Parathyroid adenoma (tissue), 2 donors: ENCODE measurements around the gene PRKD2.

Source experiments
- H2AFZ ChIP-seq: fragments of 300-600 bp; sonication (generic); one replicate; pipeline ENCODE4 v1.7.0; 2017; ENCODE audit warnings: antibody characterized with exemption, mild to moderate bottlenecking
- H3K27ac ChIP-seq: fragments of 300-600 bp; sonication (generic); one replicate; pipeline ENCODE4 v1.7.0; 2017
- H3K27me3 ChIP-seq: fragments of 300-600 bp; sonication (generic); one replicate; pipeline ENCODE4 v1.7.0; 2017; ENCODE audit warnings: low read length; ENCODE audit not compliant: control insufficient read depth, insufficient read depth
- H3K36me3 ChIP-seq: fragments of 300-600 bp; sonication (generic); one replicate; pipeline ENCODE4 v1.7.0; 2017; ENCODE audit warnings: low read length; ENCODE audit not compliant: control insufficient read depth, insufficient read depth
- H3K4me1 ChIP-seq: fragments of 300-600 bp; sonication (generic); one replicate; pipeline ENCODE4 v1.7.0; 2017; ENCODE audit warnings: control low read depth
- H3K4me2 ChIP-seq: fragments of 300-600 bp; sonication (generic); one replicate; pipeline ENCODE4 v1.7.0; 2017; ENCODE audit warnings: low read length
- H3K4me3 ChIP-seq: fragments of 300-600 bp; sonication (generic); one replicate; pipeline ENCODE4 v1.7.0; 2017; ENCODE audit warnings: low read depth, low read length
- H3K79me2 ChIP-seq: fragments of 300-600 bp; sonication (generic); one replicate; pipeline ENCODE4 v1.7.0; 2017; ENCODE audit warnings: control low read depth
- H3K9ac ChIP-seq: fragments of 300-600 bp; sonication (generic); one replicate; pipeline ENCODE4 v1.7.0; 2017; ENCODE audit warnings: mild to moderate bottlenecking
- H3K9me3 ChIP-seq: fragments of 300-600 bp; sonication (generic); one replicate; pipeline ENCODE4 v1.7.0; 2017; ENCODE audit warnings: low read length; ENCODE audit not compliant: control insufficient read depth
- CTCF ChIP-seq: fragments of 300-600 bp; sonication (generic); IDR thresholded peaks from one replicate; pipeline ENCODE4 v1.7.0; 2017; ENCODE audit warnings: antibody characterized with exemption, mild to moderate bottlenecking
- donor health status: primary hyperparathyroidism.

The PRKD2 gene

GRCh38 chr19:46719629-46720502 lies 3.0 kb upstream of the PRKD2 start:
- no peaks in the 10 kb centered on the region for H3K9me3 ChIP-seq
- H3K36me3 ChIP-seq = no peaks in the 10 kb centered on the region
- no peaks in the 10 kb centered on the region for H3K27me3 ChIP-seq
- H3K79me2 ChIP-seq = peaks cover 2% of the 10 kb centered on the region
- no peak overlapping the region for H2AFZ ChIP-seq
- no peak overlapping the region for H3K9ac ChIP-seq
- peaks cover 7% of the 10 kb centered on the region for H3K4me1 ChIP-seq
- no peak overlapping the region for H3K27ac ChIP-seq
- H3K4me2 ChIP-seq = no peak overlapping the region
- no peak overlapping the region for H3K4me3 ChIP-seq
- TF ChIP-seq CTCF = no peak

- Histone ChIP-seq H2AFZ (no peak overlapping the region), H3K79me2 (peaks cover 2% of the 10 kb centered on the region), H3K9me3 (no peaks in the 10 kb centered on the region), H3K27me3 (no peaks in the 10 kb centered on the region), H3K27ac (no peak overlapping the region), H3K36me3 (no peaks in the 10 kb centered on the region), H3K4me1 (peaks cover 9% of the 10 kb centered on the region), H3K9ac (no peak overlapping the region), H3K4me3 (no peak overlapping the region), H3K4me2 (no peak overlapping the region)
- no peak for TF ChIP-seq CTCF
Observed at GRCh38 chr19:46718934-46719622, 2.2 kb upstream of the PRKD2 start.

GRCh38 chr19:46718157-46718933 lies 1.4 kb upstream of the PRKD2 start:
- Histone ChIP-seq H3K4me3 (no peak overlapping the region), H3K27ac (peak overlapping the region; percentile 19), H3K36me3 (no peaks in the 10 kb centered on the region), H3K9me3 (no peaks in the 10 kb centered on the region), H3K4me2 (no peak overlapping the region), H3K4me1 (peaks cover 9% of the 10 kb centered on the region), H3K79me2 (peaks cover 2% of the 10 kb centered on the region), H3K9ac (no peak overlapping the region), H3K27me3 (no peaks in the 10 kb centered on the region), H2AFZ (no peak overlapping the region)
- no peak for TF ChIP-seq CTCF

- no peak for TF ChIP-seq CTCF
- Histone ChIP-seq H3K27ac (peak overlapping the region; percentile 19), H3K36me3 (no peaks in the 10 kb centered on the region), H3K9ac (no peak overlapping the region), H3K4me1 (peaks cover 9% of the 10 kb centered on the region), H3K4me3 (peak overlapping the region; percentile 91), H3K79me2 (peaks cover 2% of the 10 kb centered on the region), H3K4me2 (peak overlapping the region; percentile 77), H3K27me3 (no peaks in the 10 kb centered on the region), H2AFZ (no peak overlapping the region), H3K9me3 (no peaks in the 10 kb centered on the region)
Observed at GRCh38 chr19:46717716-46718143, 816 bp upstream of the PRKD2 start.
